Uterus (tissue), 4 donors: ENCODE data around the gene FBXO47. TPM values are rescaled to one million over a fixed set of nuclear protein-coding genes. Genes with fewer than 3 reads are reported as not detected.

Experiments used
- DNase-seq, 2 donors: peaks; one replicate each; pipeline ENCODE4 v3.0.0-alpha.2; 2019 to 2020
- H3K27ac ChIP-seq, 2 donors: fragments of 200-600 bp; sonication (generic); 1 replicate in 1 of 2; 2 replicates in 1 of 2; pipeline ENCODE4 v1.5.1; 2016 to 2018
- H3K27me3 ChIP-seq, 2 donors: fragments of 200-600 bp; sonication (generic); one replicate each; pipeline ENCODE4 v1.5.1; 2018 to 2019; ENCODE audit warnings: control low read depth in 1 of 2
- H3K36me3 ChIP-seq, 2 donors: fragments of 200-600 bp; sonication (generic); one replicate each; pipeline ENCODE4 v1.5.1; 2019; ENCODE audit warnings: control low read depth in 1 of 2
- H3K4me1 ChIP-seq, 2 donors: fragments of 200-600 bp; sonication (generic); one replicate each; pipeline ENCODE4 v1.5.1; 2018 to 2019; ENCODE audit warnings: control low read depth in 1 of 2
- H3K4me3 ChIP-seq, 2 donors: fragments of 200-600 bp; sonication (generic); 1 replicate in 1 of 2; 2 replicates in 1 of 2; pipeline ENCODE4 v1.5.1; 2018 to 2019; ENCODE audit warnings: mild to moderate bottlenecking in 1 of 2
- H3K9me3 ChIP-seq, 2 donors: fragments of 200-600 bp; sonication (generic); one replicate each; pipeline ENCODE4 v1.5.1; 2019; ENCODE audit warnings: control low read depth in 1 of 2
- CTCF ChIP-seq, 4 experiments: fragments of 200-600 bp in 2 of 4; fragments of 450-650 bp in 2 of 4; sonication (generic) in 2 of 4; IDR thresholded peaks; one replicate each; pipeline ENCODE4 v1.5.1; 2016 to 2019; ENCODE audit warnings: antibody characterized with exemption in 4 of 4, mild to moderate bottlenecking in 2 of 4, moderate library complexity in 1 of 4
- POLR2A ChIP-seq, 2 donors: fragments of 450-650 bp; IDR thresholded peaks; one replicate each; pipeline ENCODE4 v1.6.1; 2016; ENCODE audit warnings: antibody characterized with exemption in 2 of 2, mild to moderate bottlenecking in 1 of 2, moderate library complexity in 1 of 2
- intact Hi-C: fragments of 100-400 bp; cut with DNase I; formaldehyde crosslinking; loops from one replicate; pipeline ENCODE4 v1.15.1; 2023; ENCODE audit warnings: low total_unique reads
- total RNA-seq, 4 donors: library from RNA; depleted of rRNA in 3 of 4; stranded (reverse); fragments of >200 nt in 3 of 4; gene quantifications; one replicate each; pipeline versions ENCODE4 v1.1.0 to v1.2.4, GENCODE V29; 2014 to 2023
- donor health status: DM: yes; HTN: yes; CAD: no.

The FBXO47 gene
- total RNA-seq, 4 donors from 2014 or later, result 0.14 TPM; not detected in 3

GRCh38 chr17:39014044-39014794, 47.0 kb upstream of the FBXO47 start:
- no peaks in the 10 kb centered on the region for H3K36me3 ChIP-seq
- no peaks in the 10 kb centered on the region for H3K27me3 ChIP-seq
- no peaks in the 10 kb centered on the region for H3K4me1 ChIP-seq
- H3K4me3 ChIP-seq, result no peak overlapping the region
- no peaks in the 10 kb centered on the region for H3K9me3 ChIP-seq
- TF ChIP-seq POLR2A (IDR thresholded peaks at IDR 0.05) (no peak), CTCF (IDR thresholded peaks at IDR 0.05) (no peak)
- peak overlapping the region; percentile 25 to 35 for H3K27ac ChIP-seq
- peak in 1 of 2 donors; percentile 31 for DNase-seq
- intact Hi-C loops, result no loop called here

GRCh38 chr17:39012725-39013124, 45.5 kb upstream of the FBXO47 start:
- Histone ChIP-seq H3K36me3 (no peaks in the 10 kb centered on the region), H3K27me3 (no peaks in the 10 kb centered on the region), H3K9me3 (no peaks in the 10 kb centered on the region), H3K4me3 (no peak overlapping the region), H3K4me1 (no peaks in the 10 kb centered on the region), H3K27ac (no peak overlapping the region)
- TF ChIP-seq POLR2A (IDR thresholded peaks at IDR 0.05) (no peak), CTCF (IDR thresholded peaks at IDR 0.05) (no peak)
- DNase-seq, result no peak
- intact Hi-C loops, result no loop called here

GRCh38 chr17:39011907-39012468, 44.8 kb upstream of the FBXO47 start:
- Histone ChIP-seq H3K36me3 (no peaks in the 10 kb centered on the region), H3K27me3 (no peaks in the 10 kb centered on the region), H3K9me3 (no peaks in the 10 kb centered on the region), H3K27ac (no peak overlapping the region), H3K4me1 (no peaks in the 10 kb centered on the region), H3K4me3 (no peak overlapping the region)
- TF ChIP-seq POLR2A (IDR thresholded peaks at IDR 0.05), result no peak
- no peak for TF ChIP-seq CTCF (IDR thresholded peaks at IDR 0.05)
- no peak for DNase-seq
- intact Hi-C loops, result no loop called here

GRCh38 chr17:39009581-39010001, 42.4 kb upstream of the FBXO47 start:
- no peaks in the 10 kb centered on the region for H3K36me3 ChIP-seq
- H3K9me3 ChIP-seq, result no peaks in the 10 kb centered on the region
- no peaks in the 10 kb centered on the region for H3K27me3 ChIP-seq
- H3K27ac ChIP-seq, result no peak overlapping the region
- no peaks in the 10 kb centered on the region for H3K4me1 ChIP-seq
- DNase-seq, result no peak
- intact Hi-C loops, result no loop called here
- no peak overlapping the region for H3K4me3 ChIP-seq
- TF ChIP-seq POLR2A (IDR thresholded peaks at IDR 0.05) (no peak), CTCF (IDR thresholded peaks at IDR 0.05) (no peak)

- no peak overlapping the region for H3K27ac ChIP-seq
- no peaks in the 10 kb centered on the region for H3K27me3 ChIP-seq
- H3K4me1 ChIP-seq, result no peaks in the 10 kb centered on the region
- intact Hi-C loops, result no loop called here
- no peak for TF ChIP-seq CTCF (IDR thresholded peaks at IDR 0.05)
- TF ChIP-seq POLR2A (IDR thresholded peaks at IDR 0.05), result no peak
- no peaks in the 10 kb centered on the region for H3K9me3 ChIP-seq
- H3K4me3 ChIP-seq, result no peak overlapping the region
- DNase-seq, result no peak
- no peaks in the 10 kb centered on the region for H3K36me3 ChIP-seq
These were observed 41.4 kb upstream of the FBXO47 start for GRCh38 chr17:39008633-39009032.
